ENCODE results near the gene SIRT2.

Gene SIRT2

GRCh38 chr19:38842439-38843174, 56.8 kb downstream of the SIRT2 start:
- H3K4me1 ChIP-seq (ENCODE audit: control insufficient read depth in 1 of 2, insufficient read depth in 1 of 2, low read depth in 1 of 2, low read length in 1 of 2) = peaks cover 0 to 2% of the 10 kb centered on the region in 2 experiments
- H3K36me3 ChIP-seq = peaks cover 100% of the 10 kb centered on the region
- no peak for TF ChIP-seq CTCF (IDR thresholded peaks at IDR 0.05)
- no peak overlapping the region for H3K27ac ChIP-seq
- H3K9me3 ChIP-seq = no peaks in the 10 kb centered on the region
- H3K27me3 ChIP-seq = no peaks in the 10 kb centered on the region
- no peak overlapping the region for H3K4me3 ChIP-seq (ENCODE audit: low read depth in 1 of 2, low read length in 1 of 2)

- H3K4me3 ChIP-seq (ENCODE audit: low read depth in 1 of 2, low read length in 1 of 2) = no peak overlapping the region
- TF ChIP-seq CTCF (IDR thresholded peaks at IDR 0.05) = no peak
- no peaks in the 10 kb centered on the region for H3K4me1 ChIP-seq (ENCODE audit: control insufficient read depth in 1 of 2, insufficient read depth in 1 of 2, low read depth in 1 of 2, low read length in 1 of 2)
- no peaks in the 10 kb centered on the region for H3K9me3 ChIP-seq
- no peaks in the 10 kb centered on the region for H3K27me3 ChIP-seq
- H3K27ac ChIP-seq = no peak overlapping the region
- H3K36me3 ChIP-seq = peaks cover 100% of the 10 kb centered on the region
Measured at GRCh38 chr19:38841787-38842438, 57.5 kb downstream of the SIRT2 start.

- no peak for TF ChIP-seq CTCF (IDR thresholded peaks at IDR 0.05)
- no peaks in the 10 kb centered on the region for H3K9me3 ChIP-seq
- no peak overlapping the region for H3K27ac ChIP-seq
- peaks cover 100% of the 10 kb centered on the region for H3K36me3 ChIP-seq
- no peaks in the 10 kb centered on the region for H3K27me3 ChIP-seq
- H3K4me3 ChIP-seq (ENCODE audit: low read depth in 1 of 2, low read length in 1 of 2) = no peak overlapping the region
- H3K4me1 ChIP-seq (ENCODE audit: control insufficient read depth in 1 of 2, insufficient read depth in 1 of 2, low read depth in 1 of 2, low read length in 1 of 2) = no peaks in the 10 kb centered on the region
Measured at GRCh38 chr19:38841180-38841766, 58.1 kb downstream of the SIRT2 start.

- Histone ChIP-seq H3K36me3 (peaks cover 100% of the 10 kb centered on the region), H3K9me3 (no peaks in the 10 kb centered on the region), H3K4me1 (ENCODE audit: control insufficient read depth in 1 of 2, insufficient read depth in 1 of 2, low read depth in 1 of 2, low read length in 1 of 2) (no peaks in the 10 kb centered on the region), H3K27ac (no peak overlapping the region), H3K27me3 (no peaks in the 10 kb centered on the region), H3K4me3 (ENCODE audit: low read depth in 1 of 2, low read length in 1 of 2) (no peak overlapping the region)
- TF ChIP-seq CTCF (IDR thresholded peaks at IDR 0.05) = no peak
Measured at GRCh38 chr19:38840583-38840968, 58.8 kb downstream of the SIRT2 start.

GRCh38 chr19:38839816-38840582, 59.4 kb downstream of the SIRT2 start:
- no peaks in the 10 kb centered on the region for H3K9me3 ChIP-seq
- H3K27ac ChIP-seq = no peak overlapping the region
- H3K36me3 ChIP-seq = peaks cover 98% of the 10 kb centered on the region
- no peak for TF ChIP-seq CTCF (IDR thresholded peaks at IDR 0.05)
- H3K4me1 ChIP-seq (ENCODE audit: control insufficient read depth in 1 of 2, insufficient read depth in 1 of 2, low read depth in 1 of 2, low read length in 1 of 2) = no peaks in the 10 kb centered on the region
- H3K4me3 ChIP-seq (ENCODE audit: low read depth in 1 of 2, low read length in 1 of 2) = no peak overlapping the region
- H3K27me3 ChIP-seq = no peaks in the 10 kb centered on the region

Data from neutrophil (primary cell).